HG02798 (cell line): ENCODE data around the gene VAV3.

Source experiments
- ATAC-seq: cut with Tn5 transposase; IDR thresholded peaks from one replicate; pipeline ENCODE4 v1.9.1; 2021; ENCODE audit warnings: mild to moderate bottlenecking; ENCODE audit not compliant: unreplicated experiment, poor library complexity

The VAV3 gene

GRCh38 chr1:107804134-107804533 lies 160.8 kb downstream of the VAV3 start:
- no peak for ATAC-seq

- no peak for ATAC-seq
Measured at GRCh38 chr1:107803579-107803978, 161.4 kb downstream of the VAV3 start.

GRCh38 chr1:107802654-107803053 lies 162.3 kb downstream of the VAV3 start:
- ATAC-seq: no peak

GRCh38 chr1:107795994-107796393 lies 169.0 kb downstream of the VAV3 start:
- ATAC-seq: no peak

DNA sequence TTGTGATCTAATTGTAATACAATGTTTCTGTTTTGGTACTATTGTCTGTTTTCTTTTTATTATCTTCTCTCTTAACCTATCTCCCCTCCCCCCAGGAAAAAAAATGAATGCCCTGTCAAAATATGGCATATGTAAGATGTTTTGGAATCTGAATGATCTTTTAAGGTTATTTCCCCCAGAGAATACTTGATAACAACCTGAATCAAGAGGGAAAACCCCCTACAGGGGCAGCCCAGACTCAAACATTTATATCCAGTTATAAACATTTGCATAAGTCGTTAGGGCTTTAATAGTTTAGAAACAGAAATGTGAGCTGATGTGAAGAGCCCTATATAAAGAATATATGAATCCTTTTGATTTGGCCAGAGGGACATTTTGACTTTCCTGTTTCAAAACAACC lies 169.5 kb downstream of the VAV3 start:
- ATAC-seq: no peak

GRCh38 chr1:107794571-107794970 lies 170.4 kb downstream of the VAV3 start:
- no peak for ATAC-seq

DNA sequence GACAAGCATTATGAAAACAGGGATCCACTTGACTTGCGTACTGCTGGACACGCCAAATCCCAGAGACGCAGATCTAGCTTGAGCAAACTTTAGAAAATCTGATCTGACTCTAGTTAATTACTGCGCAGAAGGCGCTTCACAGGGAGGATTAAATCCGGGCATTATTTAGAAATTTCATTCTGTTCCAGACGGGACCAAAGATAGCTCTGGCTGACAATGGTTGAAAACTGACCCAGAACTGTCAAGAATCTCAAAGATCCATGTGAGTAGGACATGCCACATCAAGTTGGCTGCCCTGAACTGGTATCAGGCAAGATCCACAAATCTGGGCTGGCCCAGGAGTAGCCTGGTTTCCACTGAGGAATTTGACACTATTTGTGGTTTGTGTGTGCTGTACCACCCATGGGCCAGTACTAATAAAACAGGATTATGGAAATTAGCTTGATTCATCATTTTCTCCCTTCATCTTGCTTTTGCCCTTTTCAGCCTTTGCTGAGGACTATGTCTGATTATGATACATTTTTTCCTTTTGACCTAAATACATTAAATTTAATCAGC lies 171.0 kb downstream of the VAV3 start:
- ATAC-seq: no peak

DNA sequence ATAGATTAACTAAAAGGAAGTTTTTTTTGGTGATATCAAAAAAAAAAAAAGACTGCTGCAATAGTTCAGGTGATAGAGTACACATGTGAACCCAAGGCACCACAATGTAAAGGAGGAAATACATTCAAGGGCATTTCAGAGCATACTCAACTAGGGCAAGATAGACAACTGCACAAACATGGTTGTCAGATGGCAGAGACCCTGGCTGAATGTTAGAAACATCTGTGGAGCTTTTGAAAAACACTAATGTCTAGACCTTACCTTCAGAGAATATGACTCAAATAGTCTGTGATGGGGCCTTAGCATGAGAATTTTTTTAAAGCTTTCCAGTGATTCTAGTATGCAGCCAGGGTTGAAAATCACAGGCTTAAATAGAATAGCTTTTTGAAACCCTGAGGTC lies 173.6 kb downstream of the VAV3 start:
- ATAC-seq: no peak

DNA sequence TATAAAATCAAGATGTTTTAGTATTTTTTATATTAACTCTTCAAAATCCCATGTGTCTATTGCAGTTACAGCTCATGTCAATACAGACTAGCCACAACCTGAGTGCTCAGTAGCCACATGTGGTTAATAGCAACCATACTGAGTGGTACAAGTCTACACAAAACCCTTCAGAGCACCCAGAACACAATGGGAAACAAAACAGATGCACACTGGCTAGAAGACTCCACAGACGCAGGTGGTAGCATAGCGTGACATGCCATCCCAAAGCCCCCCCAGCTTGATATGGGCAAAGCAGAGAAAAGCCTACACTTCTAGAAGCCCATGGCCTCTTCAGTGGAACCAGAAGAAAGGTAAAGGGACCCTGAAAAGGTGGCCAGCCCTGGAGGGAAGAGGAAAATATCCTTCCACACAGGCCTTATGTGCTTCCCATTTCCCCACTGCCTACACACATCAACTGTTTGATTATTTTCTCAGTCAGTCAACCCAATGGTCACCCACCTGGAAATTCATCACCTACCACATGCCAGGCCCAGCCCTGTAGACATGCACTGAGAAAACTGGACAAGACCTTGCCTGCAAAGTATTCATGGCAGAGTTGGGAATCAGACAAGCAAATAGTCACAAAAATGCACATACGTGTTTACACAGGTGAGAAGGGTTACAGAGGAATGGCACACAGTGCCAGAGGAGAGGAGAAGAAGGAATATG lies 175.0 kb downstream of the VAV3 start:
- no peak for ATAC-seq

DNA sequence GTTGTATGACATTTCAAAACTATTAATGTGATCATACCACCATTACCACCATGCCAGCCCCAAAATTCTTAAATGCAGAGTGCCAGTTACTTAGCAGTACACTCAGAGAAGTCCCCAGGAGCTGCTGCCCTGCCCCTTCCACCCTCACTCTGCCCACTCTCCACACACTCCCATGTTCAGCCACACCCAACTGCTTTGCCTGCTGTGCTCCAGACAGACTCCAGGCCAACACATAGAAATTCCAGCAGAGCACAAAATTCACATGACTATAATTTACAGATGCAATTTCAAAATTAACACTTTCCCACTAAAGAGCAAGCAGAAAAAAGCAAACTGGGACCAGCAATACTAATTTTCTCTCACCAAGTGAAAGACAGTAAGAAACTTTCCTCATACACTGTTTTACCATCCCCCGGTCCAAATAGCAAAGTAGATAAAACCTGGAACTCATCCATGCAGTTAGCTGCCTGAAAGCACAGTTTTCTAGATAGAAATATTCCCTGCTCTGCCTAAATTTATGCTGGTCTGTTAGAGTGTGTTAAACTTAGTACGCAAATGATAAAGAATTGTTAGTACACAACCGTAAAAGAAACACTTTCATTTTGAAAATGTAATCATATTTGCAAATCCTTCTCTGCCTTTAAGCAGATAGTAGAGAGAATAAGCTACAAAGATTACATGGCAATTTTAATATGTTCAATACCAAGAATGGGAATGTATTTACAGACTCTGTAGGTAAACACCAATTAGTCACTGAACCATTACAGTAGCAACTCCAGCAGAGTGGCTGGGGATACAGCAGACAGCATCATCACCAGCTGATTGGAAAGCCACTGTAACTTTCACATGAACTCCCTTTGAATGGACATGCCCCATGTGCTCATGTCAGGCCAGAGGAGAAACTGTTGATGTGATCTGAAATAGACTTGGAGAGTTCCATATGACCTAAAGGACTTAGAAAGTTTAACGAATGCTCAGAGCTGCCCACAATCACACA lies 176.5 kb downstream of the VAV3 start:
- ATAC-seq: no peak

- ATAC-seq: no peak
Measured at GRCh38 chr1:107787299-107787698, 177.7 kb downstream of the VAV3 start.

DNA sequence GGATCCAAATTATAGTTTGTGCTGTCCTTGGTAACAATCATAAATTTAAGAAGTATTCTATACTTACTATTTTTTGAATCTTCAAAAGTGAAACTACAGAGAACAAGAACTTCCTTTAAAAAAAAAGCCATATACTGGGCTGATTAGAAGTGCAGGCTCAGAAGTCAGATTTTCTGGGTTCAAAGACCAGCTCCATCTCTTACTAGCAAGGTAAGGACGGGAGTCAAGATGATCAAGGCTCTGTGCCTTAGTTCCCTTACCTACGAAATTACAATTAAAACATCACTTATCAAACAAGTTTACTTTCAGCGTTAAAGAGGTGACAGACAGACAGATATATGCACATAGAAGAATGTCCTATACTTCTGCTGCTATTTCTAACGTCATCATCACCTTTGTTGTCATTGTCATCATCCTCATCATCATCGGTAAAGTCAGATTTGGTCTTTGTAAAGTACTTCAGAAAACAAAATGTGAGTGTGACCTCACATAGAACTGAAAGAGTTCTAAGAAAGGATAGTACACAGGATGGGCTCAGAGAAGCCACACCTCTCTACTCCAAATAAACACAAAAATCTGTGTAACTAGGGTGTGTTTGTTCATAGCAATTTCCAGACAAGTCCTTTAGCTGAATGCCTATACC lies 178.7 kb downstream of the VAV3 start:
- ATAC-seq: no peak

- no peak for ATAC-seq
Measured at GRCh38 chr1:107785496-107786202, 179.3 kb downstream of the VAV3 start.

- ATAC-seq: no peak
Measured at GRCh38 chr1:107782217-107782845, 182.6 kb downstream of the VAV3 start.

- no peak for ATAC-seq
Measured at GRCh38 chr1:107781245-107781644, 183.7 kb downstream of the VAV3 start.

- no peak for ATAC-seq
Measured at GRCh38 chr1:107777664-107778047, 187.3 kb downstream of the VAV3 start.

GRCh38 chr1:107776900-107777663 lies 187.9 kb downstream of the VAV3 start:
- ATAC-seq: peak; percentile 95

GRCh38 chr1:107771377-107771776 lies 193.6 kb downstream of the VAV3 start:
- ATAC-seq: no peak

DNA sequence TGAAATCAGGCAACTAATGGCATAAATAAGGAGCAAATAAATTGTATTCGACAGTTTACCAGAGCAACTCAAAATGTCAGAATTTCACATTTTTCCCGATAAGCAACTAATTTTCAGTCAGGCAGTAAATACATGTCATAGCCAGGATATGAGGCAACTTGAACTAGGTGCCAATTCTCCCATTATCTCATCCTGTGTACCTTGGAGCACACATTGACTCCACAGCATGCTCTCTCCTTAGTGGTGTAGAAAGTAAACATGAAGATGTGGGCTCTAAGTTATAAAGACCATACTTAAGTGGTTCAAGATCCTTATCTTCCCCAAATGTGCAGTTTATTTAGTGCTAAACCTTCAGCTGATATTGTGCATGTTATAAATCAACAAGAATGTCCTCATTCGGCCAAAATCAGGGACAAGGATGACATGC lies 197.8 kb downstream of the VAV3 start:
- no peak for ATAC-seq
